Thyroid gland (tissue), 4 donors: ENCODE data around the gene IFNA13. TPM values are rescaled to one million over a fixed set of nuclear protein-coding genes. Genes with fewer than 3 reads are reported as not detected.

Experiments used
- DNase-seq, 2 donors: peaks; one replicate each; pipeline ENCODE4 v3.0.0-alpha.2; 2019
- H3K27ac ChIP-seq, 3 donors: fragments of 200-600 bp; sonication (generic); 1 replicate in 2 of 3; 2 replicates in 1 of 3; pipeline ENCODE4 v1.5.1; 2016 to 2019; ENCODE audit warnings: mild to moderate bottlenecking in 1 of 3, moderate library complexity in 1 of 3
- H3K27me3 ChIP-seq: fragments of 200-600 bp; sonication (generic); one replicate; pipeline ENCODE4 v1.5.1; 2019
- H3K36me3 ChIP-seq, 2 donors: fragments of 200-600 bp; sonication (generic); one replicate each; pipeline ENCODE4 v1.5.1; 2016 to 2019
- H3K4me1 ChIP-seq, 2 donors: fragments of 200-600 bp; sonication (generic); one replicate each; pipeline ENCODE4 v1.5.1; 2017 to 2019
- H3K4me3 ChIP-seq, 3 donors: fragments of 200-600 bp; sonication (generic); replicated peaks in 1 of 3; 1 replicate in 2 of 3; 2 replicates in 1 of 3; pipeline ENCODE4 v1.5.1; 2016; ENCODE audit warnings: mild to moderate bottlenecking in 1 of 3
- H3K9me3 ChIP-seq: fragments of 200-600 bp; sonication (generic); one replicate; pipeline ENCODE4 v1.5.1; 2017
- POLR2A ChIP-seq, 2 donors: fragments of 450-650 bp; IDR thresholded peaks; one replicate each; pipeline ENCODE4 v1.6.1; 2017; ENCODE audit warnings: antibody characterized with exemption in 2 of 2, mild to moderate bottlenecking in 2 of 2, moderate library complexity in 1 of 2
- WGBS, 2 donors: methylation state at CpG; one replicate each; pipeline ENCODE4 v1.1.5; 2017; 5-methylcytosine and 5-hydroxymethylcytosine counted together
- intact Hi-C: fragments of 100-400 bp; cut with DNase I; formaldehyde crosslinking; loops from one replicate; pipeline ENCODE4 v1.15.1; 2023
- total RNA-seq, 4 donors: library from RNA; depleted of rRNA; stranded (reverse); fragments of >200 nt; gene quantifications; one replicate each; pipeline ENCODE4 v1.2.3, GENCODE V29; 2016
- TF ChIP-seq, protein P1 (sequence below), 6 experiments: fragments of 200-600 bp in 3 of 6; fragments of 450-650 bp in 3 of 6; sonication (generic) in 3 of 6; IDR thresholded peaks; one replicate each; pipeline ENCODE4 v1.5.1; 2016 to 2019; ENCODE audit warnings: antibody characterized with exemption in 6 of 6, mild to moderate bottlenecking in 2 of 6, inconsistent platforms in 1 of 6, moderate library complexity in 1 of 6

IFNA13 gene
- total RNA-seq, 4 donors from 2014 or later, result not detected

DNA sequence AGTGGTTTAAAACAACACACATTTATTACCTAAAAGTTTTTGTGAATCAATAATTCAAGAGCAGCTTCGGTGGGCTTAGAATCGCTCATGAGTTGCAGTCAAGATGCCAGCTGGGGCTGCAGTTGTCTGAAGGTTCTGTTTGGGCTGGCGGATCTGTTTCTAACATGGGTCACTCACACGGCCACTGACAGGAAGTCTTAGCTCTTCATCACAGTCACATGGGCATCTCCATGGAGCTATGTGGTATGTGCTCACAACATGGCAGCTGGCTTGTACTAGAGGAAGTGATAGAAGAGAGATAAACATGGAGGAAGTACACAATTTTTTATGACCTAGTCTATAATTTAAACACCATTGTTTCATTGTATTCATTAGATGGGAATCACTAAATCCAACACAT, 43.8 kb downstream of the IFNA13 start:
- WGBS, 2 donors, result 85 to 86% methylated on average over 4 of the region's 4 CpGs
- Histone ChIP-seq H3K4me1 (no peaks in the 10 kb centered on the region), H3K36me3 (no peaks in the 10 kb centered on the region), H3K27me3 (no peaks in the 10 kb centered on the region), H3K27ac (no peak overlapping the region), H3K4me3 (no peak overlapping the region), H3K9me3 (no peaks in the 10 kb centered on the region)
- intact Hi-C loops, result loop anchor here (10.0 kb wide), 1 partner anchor 461 kb away; no protein-coding TSS in a partner anchor
- no peak for TF ChIP-seq POLR2A (IDR thresholded peaks at IDR 0.05)
- TF ChIP-seq, protein P1, sequence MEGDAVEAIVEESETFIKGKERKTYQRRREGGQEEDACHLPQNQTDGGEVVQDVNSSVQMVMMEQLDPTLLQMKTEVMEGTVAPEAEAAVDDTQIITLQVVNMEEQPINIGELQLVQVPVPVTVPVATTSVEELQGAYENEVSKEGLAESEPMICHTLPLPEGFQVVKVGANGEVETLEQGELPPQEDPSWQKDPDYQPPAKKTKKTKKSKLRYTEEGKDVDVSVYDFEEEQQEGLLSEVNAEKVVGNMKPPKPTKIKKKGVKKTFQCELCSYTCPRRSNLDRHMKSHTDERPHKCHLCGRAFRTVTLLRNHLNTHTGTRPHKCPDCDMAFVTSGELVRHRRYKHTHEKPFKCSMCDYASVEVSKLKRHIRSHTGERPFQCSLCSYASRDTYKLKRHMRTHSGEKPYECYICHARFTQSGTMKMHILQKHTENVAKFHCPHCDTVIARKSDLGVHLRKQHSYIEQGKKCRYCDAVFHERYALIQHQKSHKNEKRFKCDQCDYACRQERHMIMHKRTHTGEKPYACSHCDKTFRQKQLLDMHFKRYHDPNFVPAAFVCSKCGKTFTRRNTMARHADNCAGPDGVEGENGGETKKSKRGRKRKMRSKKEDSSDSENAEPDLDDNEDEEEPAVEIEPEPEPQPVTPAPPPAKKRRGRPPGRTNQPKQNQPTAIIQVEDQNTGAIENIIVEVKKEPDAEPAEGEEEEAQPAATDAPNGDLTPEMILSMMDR (IDR thresholded peaks at IDR 0.05), result no peak
- DNase-seq, result no peak

DNA sequence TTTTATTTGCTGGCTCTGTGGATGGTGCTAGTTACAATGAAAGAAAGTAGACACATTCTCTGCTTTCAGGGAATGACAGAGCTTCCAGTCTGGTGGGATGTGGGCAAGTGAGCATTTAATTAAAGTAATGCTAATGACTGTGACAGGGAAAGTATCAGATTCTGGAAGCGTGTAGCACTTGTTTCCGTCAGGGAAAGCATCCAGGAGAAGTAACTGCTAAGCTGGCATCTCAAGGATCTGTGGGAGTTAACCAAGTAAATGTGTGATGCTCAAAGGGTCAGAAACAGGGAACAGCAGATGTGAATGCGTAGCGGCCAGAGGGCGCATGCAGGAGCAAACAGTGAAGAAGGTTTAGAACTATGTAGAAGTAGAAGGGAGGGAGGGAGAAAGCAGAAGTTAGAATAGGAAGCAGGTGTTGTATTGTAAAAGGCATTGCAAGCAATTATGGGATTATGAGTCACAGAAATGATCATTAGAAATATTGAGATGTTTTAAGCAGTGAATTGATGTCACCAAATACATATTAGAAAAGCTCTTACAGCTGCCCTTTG, 44.9 kb downstream of the IFNA13 start:
- no peaks in the 10 kb centered on the region for H3K36me3 ChIP-seq
- no peaks in the 10 kb centered on the region for H3K9me3 ChIP-seq
- no peak overlapping the region for H3K4me3 ChIP-seq
- no peak for TF ChIP-seq POLR2A (IDR thresholded peaks at IDR 0.05)
- TF ChIP-seq, protein P1 (IDR thresholded peaks at IDR 0.05), result no peak
- intact Hi-C loops, result loop anchor here (10.0 kb wide), 1 partner anchor 462 kb away; no protein-coding TSS in a partner anchor
- H3K27ac ChIP-seq, result no peak overlapping the region
- H3K4me1 ChIP-seq, result no peaks in the 10 kb centered on the region
- H3K27me3 ChIP-seq, result no peaks in the 10 kb centered on the region
- 91 to 94% methylated on average over 5 of the region's 5 CpGs for WGBS, 2 donors
- DNase-seq, result no peak

- Histone ChIP-seq H3K4me1 (peaks cover 3 to 11% of the 10 kb centered on the region in 2 donors), H3K4me3 (no peak overlapping the region), H3K27ac (no peak overlapping the region), H3K27me3 (no peaks in the 10 kb centered on the region), H3K36me3 (no peaks in the 10 kb centered on the region), H3K9me3 (no peaks in the 10 kb centered on the region)
- intact Hi-C loops, result loop anchor here (10.0 kb wide), 1 partner anchor 464 kb away; no protein-coding TSS in a partner anchor
- WGBS, 2 donors, result 82 to 87% methylated on average over 2 of the region's 2 CpGs
- TF ChIP-seq, protein P1 (IDR thresholded peaks at IDR 0.05), result no peak
- no peak for TF ChIP-seq POLR2A (IDR thresholded peaks at IDR 0.05)
- DNase-seq, result no peak
Observed at GRCh38 chr9:21320465-21320864, 47.4 kb downstream of the IFNA13 start.

GRCh38 chr9:21317956-21318923, 49.6 kb downstream of the IFNA13 start:
- no peak for TF ChIP-seq POLR2A (IDR thresholded peaks at IDR 0.05)
- TF ChIP-seq, protein P1 (IDR thresholded peaks at IDR 0.05), result peak in 4 of 6 experiments; percentile 46 to 60 (median 56)
- Histone ChIP-seq H3K27me3 (no peaks in the 10 kb centered on the region), H3K4me3 (no peak overlapping the region), H3K9me3 (no peaks in the 10 kb centered on the region), H3K27ac (no peak overlapping the region), H3K36me3 (no peaks in the 10 kb centered on the region), H3K4me1 (peaks cover 3 to 11% of the 10 kb centered on the region in 2 donors)
- DNase-seq, result peak; percentile 28 to 36
- WGBS, 2 donors, result 16 to 22% methylated on average over 7 of the region's 7 CpGs
- intact Hi-C loops, result loop anchor here (10.0 kb wide), 1 partner anchor 63 kb away; no protein-coding TSS in a partner anchor

Other genes starting within 250 kb of the IFNA13 start
- not detected for gene IFNW1, start 226.2 kb downstream of the IFNA13 start, total RNA-seq
- not detected for gene IFNA21, start 201.4 kb downstream of the IFNA13 start, total RNA-seq
- not detected for gene IFNA4, start 180.5 kb downstream of the IFNA13 start, total RNA-seq
- not detected for gene IFNA7, start 165.9 kb downstream of the IFNA13 start, total RNA-seq
- gene IFNA10, start 160.9 kb downstream of the IFNA13 start, total RNA-seq, result not detected
- not detected for gene IFNA16, start 150.7 kb downstream of the IFNA13 start, total RNA-seq
- gene IFNA17, start 139.8 kb downstream of the IFNA13 start, total RNA-seq, result not detected
- not detected for gene IFNA14, start 128.1 kb downstream of the IFNA13 start, total RNA-seq
- gene IFNA5, start 62.7 kb downstream of the IFNA13 start, total RNA-seq, result not detected
- 10 to 100 TPM; 28.4 to 31.0 (median 30.9) TPM for gene KLHL9, start 32.7 kb downstream of the IFNA13 start, total RNA-seq
- not detected for gene IFNA6, start 17.2 kb downstream of the IFNA13 start, total RNA-seq
- not detected for gene IFNA2, start 17.3 kb upstream of the IFNA13 start, total RNA-seq
- not detected for gene IFNA8, start 41.1 kb upstream of the IFNA13 start, total RNA-seq
- gene IFNA1, start 72.4 kb upstream of the IFNA13 start, total RNA-seq, result not detected
- 1 to 10 TPM in 3 of 4 donors, under 1 TPM in 1; 0.67 to 2.1 (median 1.3) TPM for gene IFNE, start 114.3 kb upstream of the IFNA13 start, total RNA-seq